HG03066 (cell line): Measurements from ENCODE around the gene LPP.

ENCODE experiments used
- ATAC-seq: cut with Tn5 transposase; IDR thresholded peaks from one replicate; pipeline ENCODE4 v1.9.1; 2021; ENCODE audit warnings: low read depth; ENCODE audit not compliant: unreplicated experiment

LPP gene

GRCh38 chr3:188939814-188940572 is 786.0 kb downstream of the LPP start:
- no peak for ATAC-seq
